ENCODE results near the gene PAEP.

Gene PAEP

DNA sequence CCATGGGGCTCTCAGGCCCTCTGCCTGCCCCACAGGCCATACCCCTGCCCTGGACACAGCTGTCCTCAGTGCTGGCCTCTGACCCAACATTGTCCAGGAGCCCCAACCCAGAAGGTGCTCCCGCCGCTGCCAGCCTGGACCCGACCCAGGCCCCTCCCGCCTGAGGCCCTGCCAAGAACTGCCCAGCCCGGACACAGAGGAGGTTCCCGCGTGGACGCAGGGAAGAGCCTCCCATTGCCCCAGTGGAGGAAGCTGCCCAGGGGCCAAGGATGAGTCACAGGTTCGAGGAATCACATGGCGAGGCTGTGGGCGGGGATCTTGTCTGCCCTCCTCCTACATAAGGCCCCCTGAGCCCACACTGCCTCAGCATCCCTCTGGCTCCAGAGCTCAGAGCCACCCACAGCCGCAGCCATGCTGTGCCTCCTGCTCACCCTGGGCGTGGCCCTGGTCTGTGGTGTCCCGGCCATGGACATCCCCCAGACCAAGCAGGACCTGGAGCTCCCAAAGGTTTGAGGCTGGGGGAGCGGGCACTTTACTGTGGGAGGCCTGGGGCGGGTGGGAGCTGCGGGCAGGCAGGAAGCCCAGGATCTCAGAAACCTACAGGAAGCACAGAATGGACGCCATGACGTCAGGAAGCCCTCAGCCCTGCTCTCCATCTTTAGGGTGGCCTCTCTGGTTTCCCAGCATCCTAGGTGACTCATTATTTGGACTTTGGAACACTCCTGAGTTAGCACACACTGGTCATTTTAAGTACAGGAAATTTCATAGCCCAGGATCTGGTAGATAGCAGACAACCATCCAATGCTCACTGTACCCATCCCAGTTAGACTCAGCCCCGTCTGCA, at the start of gene PAEP:
PAEP (plus strand) TSS at position 366 of the 844 bp plus-strand sequence.
- DNase-seq: no peak

DNA sequence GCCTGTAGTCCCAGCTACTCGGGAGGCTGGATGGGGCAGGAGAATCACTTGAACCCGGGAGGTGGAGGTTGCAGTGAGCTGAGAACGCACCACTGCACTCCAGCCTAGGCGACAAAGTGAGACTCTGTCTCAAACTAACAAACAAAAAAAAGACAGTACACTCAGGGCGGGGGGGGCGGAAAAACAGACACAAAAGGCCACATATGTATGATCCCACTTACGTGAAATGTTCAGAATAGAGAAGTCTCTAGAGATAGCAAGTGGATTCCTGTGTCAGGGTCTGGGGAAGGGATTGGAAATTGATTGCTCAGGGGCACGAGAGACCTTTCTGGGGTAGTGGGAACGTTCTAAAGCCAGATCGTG, 49.3 kb upstream of the PAEP start:
- no peak for DNase-seq

DNA sequence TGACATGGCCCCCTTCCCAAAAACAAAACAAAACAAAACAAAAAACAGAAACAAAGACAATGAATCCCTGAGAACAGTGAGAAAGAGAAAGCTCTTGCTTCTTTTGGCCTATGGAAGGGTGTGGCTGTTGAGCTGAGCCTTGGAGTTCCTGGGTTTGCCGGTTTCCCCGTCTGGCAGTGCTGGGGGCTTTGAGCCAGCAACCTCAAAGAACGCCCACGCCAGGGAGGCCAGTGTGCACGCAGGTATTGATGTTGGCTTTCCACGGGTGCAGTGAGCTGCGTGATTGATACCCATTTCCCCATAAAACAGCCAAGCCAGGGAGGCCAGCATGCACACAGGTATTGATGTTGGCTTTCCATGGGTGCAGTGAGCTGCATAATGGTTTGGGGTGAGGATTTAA, 48.7 kb upstream of the PAEP start:
- peak; percentile 30 for DNase-seq

DNA sequence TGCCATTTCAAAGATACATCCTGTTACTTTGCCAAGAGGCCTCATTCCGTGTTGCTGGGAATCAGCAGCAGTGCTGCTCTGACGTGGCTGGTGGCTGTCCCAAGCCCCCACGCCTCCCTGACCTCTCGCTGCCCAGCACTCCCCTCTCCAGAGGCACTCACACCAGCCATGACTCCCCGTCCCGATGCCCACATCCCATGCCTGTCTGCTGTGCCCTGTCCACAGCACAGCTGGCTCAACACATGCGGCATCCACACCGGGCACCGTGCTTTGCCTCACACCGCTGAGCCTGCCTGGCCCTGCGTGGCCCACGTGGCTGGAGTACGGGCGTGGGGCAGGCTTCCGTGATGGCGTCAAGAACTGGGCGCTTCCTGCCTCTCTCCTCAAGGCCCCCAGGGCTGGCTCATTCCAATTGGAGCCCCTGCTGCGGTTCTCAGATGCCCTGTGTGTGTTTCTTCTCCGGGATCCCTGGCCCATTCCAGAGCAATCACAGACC, 48.2 kb upstream of the PAEP start:
- DNase-seq: peak; percentile 41

DNA sequence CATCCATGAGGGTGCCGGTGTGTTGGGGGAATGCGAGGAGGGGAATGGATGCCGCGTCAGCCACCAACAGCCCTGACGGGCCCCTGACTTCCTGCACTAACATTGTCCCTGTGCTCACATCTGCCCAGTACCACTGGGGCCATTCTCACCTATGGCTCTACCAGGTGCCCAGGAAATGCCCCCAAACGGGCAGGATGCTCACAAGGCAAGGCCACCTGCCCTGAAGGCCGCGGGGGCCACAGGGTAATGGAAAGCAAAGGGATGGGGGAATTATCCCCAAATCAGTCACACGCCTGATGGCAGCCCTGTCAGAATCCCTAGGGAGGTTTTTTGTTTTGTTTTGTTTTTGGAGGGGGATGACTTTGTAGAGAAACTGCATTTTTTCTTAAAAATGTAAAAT, 47.6 kb upstream of the PAEP start:
- DNase-seq: peak; percentile 34

DNA sequence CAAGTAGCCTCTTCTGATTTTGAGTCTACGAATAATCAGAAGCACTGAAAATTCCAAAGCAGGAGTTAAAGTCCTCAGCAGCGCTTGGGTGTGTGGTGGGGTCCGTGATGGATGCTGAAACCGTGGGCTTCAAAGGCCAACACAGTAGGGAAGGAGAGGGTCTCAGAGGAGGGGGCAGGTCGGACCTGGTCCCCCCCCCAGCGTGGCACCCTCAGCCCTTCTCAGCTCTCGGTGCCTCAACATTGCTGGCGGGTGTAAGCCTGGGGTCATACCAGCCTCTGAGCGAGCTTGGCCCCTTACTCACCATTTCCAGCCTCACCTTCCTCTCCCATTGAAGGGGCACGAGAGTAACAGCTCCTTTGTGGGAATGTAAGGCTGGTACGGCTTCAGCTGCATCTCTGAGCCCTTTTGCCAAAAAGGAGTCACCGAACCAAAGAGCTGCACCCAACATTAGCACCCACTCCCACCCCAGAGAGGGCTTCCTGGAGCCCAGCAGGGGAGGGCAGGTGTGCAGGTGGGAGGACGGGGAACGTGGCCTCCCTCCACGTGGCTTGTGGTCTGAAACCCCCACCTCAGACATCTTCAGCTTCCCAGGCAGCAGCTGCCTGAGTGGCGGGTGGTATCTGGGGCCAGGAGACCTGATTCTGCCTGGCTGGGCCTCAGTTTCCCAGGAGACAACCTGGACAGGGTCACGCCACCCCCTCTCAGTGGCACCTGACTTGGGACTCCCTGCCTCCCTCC, 47.0 kb upstream of the PAEP start:
- DNase-seq: peak; percentile 33

DNA sequence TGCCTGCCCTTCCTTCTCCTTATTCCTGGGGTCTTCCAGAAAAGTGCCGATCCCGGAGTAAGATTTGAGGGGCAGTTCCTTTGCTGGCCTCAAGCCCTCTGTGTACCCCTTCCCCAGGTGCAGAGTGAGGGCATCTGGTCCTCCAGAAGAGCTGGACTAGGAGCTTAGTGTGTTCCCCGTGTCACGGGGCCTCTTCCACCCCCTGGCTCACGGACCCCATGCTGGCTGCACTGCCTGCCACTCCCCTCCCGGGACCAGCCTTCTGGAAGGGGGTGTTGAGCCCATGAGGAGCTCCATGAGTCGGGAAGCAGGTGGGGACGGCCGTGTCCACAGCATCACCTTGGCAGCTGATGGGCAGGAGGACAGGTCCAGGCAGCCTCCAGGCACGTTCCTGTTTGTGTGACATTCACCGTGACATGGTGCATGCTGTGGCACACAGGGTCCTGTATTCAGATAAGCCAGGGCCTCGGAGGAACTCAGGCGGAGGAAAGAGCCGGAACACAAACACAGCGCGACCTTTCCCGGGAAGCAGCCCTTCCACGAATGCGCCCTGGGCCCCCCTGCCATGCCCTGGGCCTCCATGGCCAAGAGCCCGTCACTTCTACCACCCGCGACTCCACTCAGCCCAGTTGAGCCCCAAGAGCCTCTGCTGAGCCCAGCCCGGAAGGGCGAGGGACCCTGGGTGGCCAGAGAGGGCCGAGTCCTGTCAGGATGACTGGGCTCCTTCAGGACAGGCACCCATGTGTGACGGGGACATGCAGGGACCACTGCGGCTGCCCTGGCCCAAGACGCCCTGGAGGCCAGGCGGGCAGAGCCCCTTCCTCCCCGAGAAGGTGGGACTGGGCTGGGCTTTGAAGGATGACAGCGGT, 46.2 kb upstream of the PAEP start:
- peak; percentile 49 for DNase-seq

DNA sequence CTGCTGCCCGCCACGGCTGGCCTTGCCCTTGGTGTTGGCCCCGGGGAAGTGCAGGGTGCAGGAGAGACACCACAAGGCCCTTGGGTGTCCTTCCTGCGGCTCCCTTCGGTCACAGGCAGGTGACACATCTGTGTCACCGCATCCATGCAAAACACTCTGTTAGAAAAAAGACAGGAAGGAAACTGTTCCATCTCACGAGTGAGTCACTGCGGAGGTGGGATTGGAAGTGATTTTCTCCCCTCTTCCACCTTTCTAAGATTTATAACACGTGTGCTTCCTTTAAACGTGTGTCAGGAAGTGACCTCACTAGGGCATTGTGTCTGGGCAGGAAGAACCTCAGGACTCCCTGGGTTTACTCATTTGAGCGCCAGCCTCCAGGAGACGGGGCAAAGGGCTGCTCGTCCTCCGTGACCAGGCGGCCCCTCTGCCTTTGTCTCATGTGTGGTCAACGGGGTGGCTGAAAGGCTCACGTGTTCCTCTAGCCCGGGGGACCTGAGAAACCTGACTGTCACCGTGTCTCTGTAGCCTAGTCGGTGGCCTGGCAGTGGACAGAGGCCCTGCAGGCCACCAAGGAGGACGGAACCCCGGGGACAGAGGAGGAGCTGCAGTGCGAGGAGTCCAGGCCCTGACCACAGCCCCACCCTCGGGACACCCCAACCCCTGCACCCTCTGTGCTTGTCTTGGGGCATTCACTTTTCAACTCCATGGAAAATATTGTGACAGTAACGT, 45.3 kb upstream of the PAEP start:
- DNase-seq: peak; percentile 47

DNA sequence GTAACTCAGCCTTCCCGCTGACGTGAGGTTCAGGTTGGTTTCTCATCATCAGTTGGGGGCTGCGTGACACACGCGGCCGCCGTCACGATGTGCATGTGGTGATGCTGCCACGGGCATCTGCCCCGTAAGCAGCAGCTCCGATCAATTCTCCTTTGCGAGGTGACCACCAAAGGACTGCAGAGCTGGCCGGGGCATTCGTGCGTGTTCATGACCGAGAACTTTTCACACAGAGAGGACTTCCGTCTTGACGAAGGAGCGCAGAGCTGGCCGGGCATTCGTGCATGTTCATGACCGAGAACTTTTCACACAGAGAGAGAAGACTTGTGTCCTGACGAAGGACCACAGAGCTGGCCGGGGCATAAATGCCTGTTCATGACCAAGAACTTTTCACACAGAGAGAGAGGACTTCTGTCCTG, 44.1 kb upstream of the PAEP start:
- peak; percentile 34 for DNase-seq

DNA sequence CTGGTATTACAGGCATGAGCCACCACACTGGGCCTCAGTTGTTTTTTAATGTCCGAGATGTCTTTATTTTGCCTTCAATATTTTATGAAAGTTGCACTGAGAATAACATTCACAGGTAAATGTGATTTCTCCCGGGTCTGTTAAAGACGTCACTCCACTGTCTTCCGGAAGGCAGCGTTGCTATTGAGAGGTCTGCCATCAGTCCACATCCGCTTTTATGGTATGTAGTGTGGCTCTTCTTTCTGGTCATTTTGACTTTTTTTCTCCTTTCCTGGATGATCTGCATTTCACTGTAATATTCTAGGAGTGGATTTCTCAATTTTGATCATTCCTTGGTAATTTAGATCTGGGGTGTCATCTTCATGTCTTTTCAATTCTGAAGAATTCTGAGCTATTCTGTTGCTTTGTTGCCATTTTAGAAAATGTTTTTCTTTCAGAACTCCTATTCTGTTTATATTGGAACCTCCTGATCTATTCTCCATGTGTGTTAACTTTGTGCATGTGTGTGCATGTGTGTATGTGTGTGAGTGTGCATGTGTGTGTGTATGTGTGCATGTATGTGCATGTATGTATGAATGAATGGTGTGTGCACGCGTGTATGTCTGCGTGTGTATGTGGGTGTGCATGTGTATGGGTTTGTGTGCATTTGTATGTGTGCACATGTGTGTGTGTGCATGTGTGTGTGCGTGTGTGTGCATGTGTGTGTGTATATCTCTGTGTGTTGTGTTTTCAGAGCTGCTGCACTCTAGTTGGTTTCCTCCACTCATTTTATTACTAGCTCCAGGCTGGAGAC, 42.2 kb upstream of the PAEP start:
- DNase-seq: no peak

DNA sequence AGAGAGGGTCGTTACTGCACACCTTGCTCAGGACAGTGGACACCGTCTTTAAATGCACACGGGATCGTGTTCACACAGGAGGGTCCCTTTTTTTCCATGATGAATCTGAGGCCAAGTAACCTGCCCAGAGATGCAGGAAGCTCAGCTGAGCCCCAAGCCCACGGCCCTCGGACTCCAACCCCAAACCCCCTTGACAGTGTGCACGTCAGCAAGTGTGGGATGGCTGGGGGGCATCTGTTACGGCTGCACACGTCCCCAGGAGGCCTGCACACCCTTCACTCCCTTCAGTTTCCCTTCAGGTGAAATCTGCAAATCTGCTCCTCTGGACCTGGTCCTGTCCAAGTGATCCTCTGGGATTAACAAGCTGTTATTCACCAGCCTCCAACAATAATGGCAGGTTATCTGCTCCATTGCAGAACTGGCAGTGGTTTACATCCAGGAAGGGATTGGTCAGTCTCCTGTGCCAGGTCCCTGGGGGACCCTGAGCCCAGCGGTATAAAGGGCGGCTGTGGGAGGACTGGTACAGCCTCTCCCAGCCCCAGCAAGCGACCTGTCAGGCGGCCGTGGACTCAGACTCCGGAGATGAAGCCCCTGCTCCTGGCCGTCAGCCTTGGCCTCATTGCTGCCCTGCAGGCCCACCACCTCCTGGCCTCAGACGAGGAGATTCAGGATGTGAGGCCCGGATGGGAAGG, 40.5 kb upstream of the PAEP start, which contains the start of gene LCN1:
LCN1 (plus strand) TSS at position 525 of the 692 bp plus-strand sequence; CDS start at position 583, 58 bp downstream.
- DNase-seq: peak; percentile 33

DNA sequence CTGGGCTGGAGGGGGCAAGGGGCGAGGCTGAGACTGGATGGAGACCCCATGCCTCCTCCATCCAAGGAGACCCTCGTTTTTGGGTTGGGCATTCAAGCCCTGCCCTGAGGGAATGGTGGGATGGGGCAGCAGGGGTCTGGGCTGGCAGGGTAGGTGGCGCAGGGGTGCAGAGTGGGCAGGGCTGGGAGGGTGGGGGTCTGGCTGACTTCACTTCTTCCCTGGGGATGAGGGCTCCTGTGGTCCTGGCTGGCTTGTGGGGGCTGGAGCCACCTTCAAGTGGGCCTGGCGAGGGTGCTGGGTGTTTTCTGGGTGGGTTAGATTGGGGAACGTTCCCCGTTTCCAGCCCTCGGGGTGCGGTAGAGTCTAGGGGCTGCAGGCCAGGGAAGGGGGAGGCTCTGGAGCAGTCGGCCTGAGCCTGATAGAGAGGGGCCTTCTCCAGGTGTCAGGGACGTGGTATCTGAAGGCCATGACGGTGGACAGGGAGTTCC, 39.9 kb upstream of the PAEP start:
- DNase-seq: no peak

DNA sequence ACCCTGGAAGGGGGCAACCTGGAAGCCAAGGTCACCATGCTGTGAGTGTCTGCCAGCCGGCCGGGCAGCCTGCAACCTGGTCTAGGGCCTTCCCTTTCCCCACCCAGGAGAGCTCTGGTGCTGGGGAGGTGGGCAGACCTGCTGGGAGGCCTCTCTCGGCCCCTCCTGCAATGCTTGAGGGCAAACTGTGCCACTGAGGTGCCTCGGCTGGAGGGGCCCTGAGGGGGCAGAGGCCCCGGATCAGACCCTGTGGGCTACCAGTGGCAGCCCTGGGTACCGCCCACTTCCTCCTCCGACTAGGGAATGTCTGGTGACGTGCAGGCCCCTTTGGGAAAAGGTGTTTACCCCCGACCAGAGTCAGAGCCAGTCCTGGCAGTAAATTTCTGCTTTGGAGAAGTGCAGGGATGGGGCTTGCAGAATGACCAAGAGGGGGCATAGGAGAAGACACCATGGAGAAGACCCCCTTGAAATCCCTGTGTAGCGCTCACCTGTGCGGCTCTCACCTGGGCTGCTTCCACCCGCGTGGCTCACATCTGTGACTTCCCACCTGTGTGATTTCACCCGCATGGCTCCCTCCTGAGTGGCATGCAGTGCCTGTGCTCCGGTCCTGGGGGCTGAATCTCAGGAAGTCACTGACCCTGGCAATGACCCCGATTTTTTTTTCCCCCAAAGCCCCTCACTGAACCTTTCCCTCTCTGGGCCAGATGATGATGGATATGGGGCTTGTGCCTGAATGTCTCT, 39.2 kb upstream of the PAEP start:
- DNase-seq: peak; percentile 33

DNA sequence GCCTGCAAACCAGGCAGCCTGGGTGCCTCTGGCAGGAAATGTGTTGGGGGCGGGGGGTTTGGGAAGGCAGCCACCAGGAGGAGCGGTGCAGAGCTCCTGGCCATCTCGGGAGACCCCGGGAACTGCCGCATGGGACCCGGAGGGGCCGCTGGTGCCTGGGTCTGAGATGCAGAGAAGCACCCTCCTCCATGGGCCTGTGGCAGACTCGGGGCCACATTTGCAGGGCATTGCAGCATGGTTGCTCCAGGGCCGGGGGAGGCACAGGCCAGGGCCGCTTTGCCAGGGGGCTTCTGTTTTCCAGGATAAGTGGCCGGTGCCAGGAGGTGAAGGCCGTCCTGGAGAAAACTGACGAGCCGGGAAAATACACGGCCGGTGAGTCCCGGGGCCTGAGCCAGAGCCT, 38.6 kb upstream of the PAEP start:
- DNase-seq: peak; percentile 37

DNA sequence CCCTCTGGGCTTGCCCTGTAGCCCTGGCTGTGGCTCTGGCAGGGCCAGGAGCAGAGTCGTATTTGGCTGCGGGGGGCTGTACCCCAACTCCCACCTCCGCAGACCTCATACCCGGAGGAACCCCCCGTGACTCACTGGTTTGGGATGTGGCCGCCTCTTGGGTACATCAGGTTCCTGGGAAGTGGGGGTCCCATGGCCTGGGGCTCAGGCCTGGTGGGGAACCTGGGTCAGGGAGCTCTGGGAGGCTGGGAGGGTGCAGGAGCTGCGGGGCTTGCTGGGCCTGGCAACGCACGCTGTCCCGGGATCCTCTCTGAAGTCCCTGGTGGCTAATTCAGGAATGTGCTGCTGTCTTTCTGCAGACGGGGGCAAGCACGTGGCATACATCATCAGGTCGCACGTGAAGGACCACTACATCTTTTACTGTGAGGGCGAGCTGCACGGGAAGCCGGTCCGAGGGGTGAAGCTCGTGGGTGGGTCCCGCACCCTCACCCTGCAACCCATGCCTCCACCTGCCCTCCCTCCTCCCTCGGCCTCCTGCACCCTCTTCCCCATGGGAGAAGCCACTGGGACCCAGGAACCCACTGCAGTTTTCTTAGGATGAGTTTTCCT, 37.9 kb upstream of the PAEP start:
- peak; percentile 30 for DNase-seq

DNA sequence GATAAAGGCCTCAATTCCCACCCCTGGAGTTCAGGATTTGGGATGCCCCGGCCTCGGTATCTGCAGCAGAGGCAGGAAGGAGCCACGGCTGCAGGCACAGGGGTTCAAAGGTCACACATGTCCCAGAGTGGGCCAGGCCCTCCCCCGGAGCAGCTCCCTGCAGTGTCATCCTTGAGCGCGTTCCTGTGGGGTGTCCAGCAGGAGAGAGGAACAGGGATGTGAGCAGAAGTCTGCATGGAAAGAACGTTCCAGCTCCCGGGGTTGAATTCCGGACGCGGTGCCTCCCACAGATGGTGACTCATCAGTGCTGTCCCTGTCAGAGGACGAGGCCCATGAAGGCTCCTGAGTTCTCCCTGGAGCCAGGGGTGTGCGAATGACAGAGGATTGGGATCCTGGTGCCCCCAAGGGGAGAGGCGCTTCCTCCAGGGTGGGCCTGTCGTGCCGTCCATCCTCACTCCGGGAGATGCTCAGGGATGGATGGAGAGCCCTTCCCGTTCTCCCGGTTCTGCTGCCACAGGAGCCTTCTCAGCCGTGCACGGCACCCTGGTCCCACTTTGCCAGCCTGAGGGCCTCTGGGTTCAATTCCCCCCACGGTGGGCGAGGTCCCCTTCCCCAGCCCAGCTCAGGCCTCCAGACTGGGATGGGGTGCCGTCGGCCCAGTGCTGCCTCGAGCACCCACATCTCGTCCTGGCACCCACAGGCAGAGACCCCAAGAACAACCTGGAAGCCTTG, 37.3 kb upstream of the PAEP start:
- peak; percentile 23 for DNase-seq

DNA sequence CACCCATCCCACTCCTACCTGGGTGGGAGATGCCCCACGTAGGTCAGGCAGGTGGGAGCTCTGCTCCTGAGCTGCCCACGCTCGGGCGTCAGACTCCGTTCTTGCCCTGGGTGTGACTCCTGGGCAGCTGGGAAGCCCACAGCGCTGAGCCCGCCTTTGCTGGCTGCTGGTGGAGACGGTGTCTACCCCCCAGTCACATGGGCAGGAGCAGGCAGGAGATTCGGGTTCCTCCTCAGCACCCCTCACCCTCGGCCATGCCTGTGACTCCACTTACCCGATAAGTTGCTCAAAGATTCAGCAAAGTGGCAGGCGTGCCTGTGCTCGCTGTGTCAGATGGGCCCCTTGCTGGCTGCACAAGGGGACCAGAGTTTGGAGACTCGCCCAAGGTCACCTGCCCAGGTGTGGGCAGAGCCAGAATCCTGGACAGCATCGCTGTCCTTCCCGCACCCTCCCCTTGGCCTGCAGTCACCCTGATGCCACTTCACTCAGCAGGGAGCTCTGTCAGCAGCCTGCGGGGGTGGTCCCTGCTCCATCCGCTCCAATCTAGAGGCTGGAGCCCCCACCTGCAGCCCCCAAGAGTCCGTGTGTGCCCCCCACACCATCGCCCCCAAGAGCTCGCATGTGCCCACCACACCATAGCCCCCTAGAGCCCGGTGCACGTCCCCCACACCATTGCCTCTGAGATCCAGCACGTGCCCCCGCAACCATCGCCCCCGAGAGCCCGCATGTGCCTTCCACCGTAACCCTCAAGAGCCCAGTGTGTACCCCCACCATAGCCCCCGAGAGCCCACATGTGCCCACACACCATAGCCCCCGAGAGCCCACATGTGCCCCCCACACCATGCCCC, 36.1 kb upstream of the PAEP start:
- peak; percentile 34 for DNase-seq
